Dendritic cell treated with granulocyte-macrophage colony-stimulating factor and Interleukin-4, amounts not matched to agents 40 ng/mL and 50 ng/mL, for 4 days (primary cell): ENCODE data around the gene MGMT.
A peak's percentile ranks its signal among the peaks of the same experiment; 100 is the strongest.

Experiments used
- H3K27ac Mint-ChIP-seq: one replicate; pipeline ENCODE4 v1.8.0; 2022; ENCODE audit warnings: mild to moderate bottlenecking, mixed read lengths
- H3K27me3 Mint-ChIP-seq: one replicate; pipeline ENCODE4 v1.8.0; 2022; ENCODE audit warnings: mild to moderate bottlenecking, mixed read lengths
- H3K36me3 Mint-ChIP-seq: one replicate; pipeline ENCODE4 v1.8.0; 2022; ENCODE audit warnings: low read depth, mixed read lengths
- H3K4me1 Mint-ChIP-seq: one replicate; pipeline ENCODE4 v1.8.0; 2022; ENCODE audit warnings: low read depth, mixed read lengths
- H3K4me3 Mint-ChIP-seq: one replicate; pipeline ENCODE4 v1.8.0; 2022; ENCODE audit warnings: mild to moderate bottlenecking, moderate library complexity, mixed read lengths
- H3K9me3 Mint-ChIP-seq: one replicate; pipeline ENCODE4 v1.8.0; 2022; ENCODE audit warnings: mixed read lengths
- intact Hi-C: fragments of 100-400 bp; cut with micrococcal nuclease; formaldehyde crosslinking; loops from one replicate; pipeline ENCODE4 v1.15.0; 2022

MGMT gene

GRCh38 chr10:129444359-129444758, 22.7 kb upstream of the MGMT start:
- Mint-ChIP-seq H3K9me3 (no peaks in the 10 kb centered on the region), H3K4me3 (no peak overlapping the region), H3K27me3 (peaks cover 5% of the 10 kb centered on the region), H3K4me1 (no peaks in the 10 kb centered on the region), H3K27ac (no peak overlapping the region), H3K36me3 (no peaks in the 10 kb centered on the region)
- intact Hi-C loops: no loop called here

GRCh38 chr10:129445436-129446182, 21.4 kb upstream of the MGMT start:
- Mint-ChIP-seq H3K9me3 (no peaks in the 10 kb centered on the region), H3K27ac (no peak overlapping the region), H3K27me3 (peaks cover 3% of the 10 kb centered on the region), H3K4me1 (no peaks in the 10 kb centered on the region), H3K36me3 (no peaks in the 10 kb centered on the region), H3K4me3 (no peak overlapping the region)
- intact Hi-C loops: no loop called here

GRCh38 chr10:129446183-129446581, 20.9 kb upstream of the MGMT start:
- intact Hi-C loops: no loop called here
- H3K9me3 Mint-ChIP-seq: no peaks in the 10 kb centered on the region
- no peaks in the 10 kb centered on the region for H3K4me1 Mint-ChIP-seq
- no peak overlapping the region for H3K27ac Mint-ChIP-seq
- H3K27me3 Mint-ChIP-seq: peaks cover 3% of the 10 kb centered on the region
- H3K4me3 Mint-ChIP-seq: no peak overlapping the region
- no peaks in the 10 kb centered on the region for H3K36me3 Mint-ChIP-seq

GRCh38 chr10:129447486-129447885, 19.6 kb upstream of the MGMT start:
- Mint-ChIP-seq H3K27ac (no peak overlapping the region), H3K27me3 (peaks cover 6% of the 10 kb centered on the region), H3K4me1 (no peaks in the 10 kb centered on the region), H3K9me3 (no peaks in the 10 kb centered on the region), H3K4me3 (no peak overlapping the region), H3K36me3 (no peaks in the 10 kb centered on the region)
- intact Hi-C loops: no loop called here

GRCh38 chr10:129448086-129448485, 19.0 kb upstream of the MGMT start:
- Mint-ChIP-seq H3K9me3 (no peaks in the 10 kb centered on the region), H3K27me3 (peaks cover 5% of the 10 kb centered on the region), H3K36me3 (no peaks in the 10 kb centered on the region), H3K4me1 (no peaks in the 10 kb centered on the region), H3K27ac (no peak overlapping the region), H3K4me3 (no peak overlapping the region)
- intact Hi-C loops: no loop called here

GRCh38 chr10:129448539-129448938, 18.5 kb upstream of the MGMT start:
- Mint-ChIP-seq H3K27ac (no peak overlapping the region), H3K27me3 (peaks cover 4% of the 10 kb centered on the region), H3K36me3 (no peaks in the 10 kb centered on the region), H3K4me1 (no peaks in the 10 kb centered on the region), H3K9me3 (no peaks in the 10 kb centered on the region), H3K4me3 (no peak overlapping the region)
- intact Hi-C loops: no loop called here

- Mint-ChIP-seq H3K27ac (no peak overlapping the region), H3K9me3 (no peaks in the 10 kb centered on the region), H3K4me1 (no peaks in the 10 kb centered on the region), H3K36me3 (no peaks in the 10 kb centered on the region), H3K4me3 (no peak overlapping the region), H3K27me3 (peaks cover 7% of the 10 kb centered on the region)
- intact Hi-C loops: no loop called here
Observed at GRCh38 chr10:129449893-129450292, 17.1 kb upstream of the MGMT start.

- Mint-ChIP-seq H3K9me3 (no peaks in the 10 kb centered on the region), H3K4me3 (no peak overlapping the region), H3K36me3 (no peaks in the 10 kb centered on the region), H3K27me3 (peaks cover 10% of the 10 kb centered on the region), H3K27ac (no peak overlapping the region), H3K4me1 (no peaks in the 10 kb centered on the region)
- intact Hi-C loops: no loop called here
Observed at GRCh38 chr10:129450391-129450790, 16.6 kb upstream of the MGMT start.

GRCh38 chr10:129455625-129456024, 11.4 kb upstream of the MGMT start:
- Mint-ChIP-seq H3K36me3 (no peaks in the 10 kb centered on the region), H3K9me3 (no peaks in the 10 kb centered on the region), H3K4me3 (no peak overlapping the region), H3K27me3 (peaks cover 28% of the 10 kb centered on the region), H3K27ac (no peak overlapping the region), H3K4me1 (no peaks in the 10 kb centered on the region)
- intact Hi-C loops: no loop called here

- intact Hi-C loops: loop anchor here (10.0 kb wide), 1 partner anchor 675 kb away; the partner anchor contains the start of gene GLRX3
- Mint-ChIP-seq H3K27me3 (peaks cover 33% of the 10 kb centered on the region), H3K4me1 (no peaks in the 10 kb centered on the region), H3K9me3 (no peaks in the 10 kb centered on the region), H3K27ac (no peak overlapping the region), H3K36me3 (no peaks in the 10 kb centered on the region), H3K4me3 (no peak overlapping the region)
Observed at GRCh38 chr10:129459762-129460539, 7.1 kb upstream of the MGMT start.

GRCh38 chr10:129462257-129462795, 4.7 kb upstream of the MGMT start:
- no peak overlapping the region for H3K27ac Mint-ChIP-seq
- no peak overlapping the region for H3K4me3 Mint-ChIP-seq
- H3K27me3 Mint-ChIP-seq: peaks cover 27% of the 10 kb centered on the region

GRCh38 chr10:129464251-129464650, 2.8 kb upstream of the MGMT start:
- H3K4me3 Mint-ChIP-seq: no peak overlapping the region
- intact Hi-C loops: loop anchor here (10.0 kb wide), 1 partner anchor 671 kb away; the partner anchor contains the start of gene GLRX3
- no peak overlapping the region for H3K27ac Mint-ChIP-seq
- peaks cover 6% of the 10 kb centered on the region for H3K36me3 Mint-ChIP-seq
- H3K4me1 Mint-ChIP-seq: peaks cover 4% of the 10 kb centered on the region
- no peaks in the 10 kb centered on the region for H3K9me3 Mint-ChIP-seq
- H3K27me3 Mint-ChIP-seq: peaks cover 17% of the 10 kb centered on the region

More at GRCh38 chr10:129462257-129462795, 4.7 kb upstream of the MGMT start:
- peaks cover 2% of the 10 kb centered on the region for H3K36me3 Mint-ChIP-seq
- intact Hi-C loops: loop anchor here (10.0 kb wide), 1 partner anchor 672 kb away; the partner anchor contains the start of gene GLRX3
- no peaks in the 10 kb centered on the region for H3K9me3 Mint-ChIP-seq
- no peaks in the 10 kb centered on the region for H3K4me1 Mint-ChIP-seq

GRCh38 chr10:129465796-129466702, 992 bp upstream of the MGMT start:
- peak overlapping the region; percentile 74 for H3K27ac Mint-ChIP-seq
- peaks cover 6% of the 10 kb centered on the region for H3K36me3 Mint-ChIP-seq
- H3K4me3 Mint-ChIP-seq: peak overlapping the region; percentile 74
- peaks cover 11% of the 10 kb centered on the region for H3K27me3 Mint-ChIP-seq
- peaks cover 4% of the 10 kb centered on the region for H3K4me1 Mint-ChIP-seq
- H3K9me3 Mint-ChIP-seq: no peaks in the 10 kb centered on the region
- intact Hi-C loops: loop anchor here (10.0 kb wide), 1 partner anchor 669 kb away; the partner anchor contains the start of gene GLRX3
